B cell (primary cell): ENCODE results near the gene CFAP74. TPM values are rescaled to one million over a fixed set of nuclear protein-coding genes. Genes with fewer than 3 reads are reported as not detected.

Experiments used
- ATAC-seq: fragments of 200-7000 bp; cut with Tn5 transposase; one replicate; pipeline ENCODE4 v1.10.0; 2021; ENCODE audit warnings: low read depth, mild to moderate bottlenecking, moderate number of reproducible peaks, moderate library complexity
- CTCF ChIA-PET: fragments of 350-600 bp; sonication (Branson Sonifier 250); formaldehyde crosslinking; loops from one replicate; lab custom pipeline; 2021; ENCODE audit warnings: antibody characterized with exemption, inconsistent platforms; lab: Charles Lee
- POLR2A ChIA-PET: fragments of 350-600 bp; sonication (Branson Sonifier 250); formaldehyde crosslinking; loops from one replicate; lab custom pipeline; 2021; ENCODE audit warnings: antibody characterized with exemption; lab: Charles Lee
- DNase-seq: peaks from one replicate; pipeline ENCODE4 v3.0.0; 2013
- H2AFZ ChIP-seq: 2 replicates; pipeline ENCODE4 v1.6.1; 2012; ENCODE audit warnings: mild to moderate bottlenecking, low read depth, low read length; ENCODE audit not compliant: insufficient read depth, poor library complexity, severe bottlenecking
- H3K27ac ChIP-seq, 2 donors: 1 replicate in 1 of 2; 2 replicates in 1 of 2; pipeline ENCODE4 v1.5.1; 2012 to 2013; ENCODE audit warnings: low read length in 2 of 2, mild to moderate bottlenecking in 2 of 2, moderate library complexity in 1 of 2
- H3K27me3 ChIP-seq, 4 experiments: fragments of 200-600 bp in 1 of 4; sonication (generic) in 1 of 4; replicated peaks in 1 of 4; 1 replicate in 2 of 4; 2 replicates in 2 of 4; pipeline versions ENCODE4 v1.6.1 to v1.7.0; 2013 to 2016; ENCODE audit warnings: low read length in 3 of 4, mild to moderate bottlenecking in 2 of 4, mixed read lengths in 1 of 4, moderate library complexity in 1 of 4; ENCODE audit not compliant: insufficient read depth in 4 of 4, control insufficient read depth in 3 of 4; ENCODE audit errors: control extremely low read depth in 1 of 4
- H3K36me3 ChIP-seq, 2 experiments: replicated peaks in 1 of 2; 1 replicate in 1 of 2; 2 replicates in 1 of 2; pipeline versions ENCODE4 v1.6.1 to v1.7.1; 2013; ENCODE audit warnings: low read length in 1 of 2; ENCODE audit not compliant: insufficient read depth in 2 of 2, control insufficient read depth in 1 of 2; ENCODE audit errors: control extremely low read depth in 1 of 2, extremely low read depth in 1 of 2
- H3K4me1 ChIP-seq, 2 donors: fragments of 200-600 bp in 1 of 2; sonication (generic) in 1 of 2; 1 replicate in 1 of 2; 2 replicates in 1 of 2; pipeline versions ENCODE4 v1.5.1 to v1.6.1; 2013 to 2017; ENCODE audit warnings: low read length in 2 of 2; ENCODE audit not compliant: control insufficient read depth in 2 of 2, insufficient read depth in 2 of 2
- H3K4me2 ChIP-seq: replicated peaks from 2 replicates; pipeline ENCODE3; 2012; ENCODE audit warnings: mild to moderate bottlenecking, low read depth, low read length; ENCODE audit not compliant: poor library complexity, severe bottlenecking
- H3K4me3 ChIP-seq, 5 experiments: fragments of 200-600 bp in 1 of 5; sonication (generic) in 1 of 5; 1 replicate in 3 of 5; 2 replicates in 2 of 5; pipeline versions ENCODE4 v1.5.1 to v1.7.0; 2011 to 2016; ENCODE audit warnings: low read length in 4 of 5, mild to moderate bottlenecking in 4 of 5, low read depth in 2 of 5, control low read depth in 1 of 5, moderate library complexity in 1 of 5; ENCODE audit not compliant: insufficient read depth in 1 of 5; ENCODE audit errors: control extremely low read depth in 1 of 5, extremely low read depth in 1 of 5
- H3K79me2 ChIP-seq: fragments of 200-600 bp; sonication (generic); one replicate; pipeline ENCODE4 v1.6.0; 2016; ENCODE audit warnings: low read length; ENCODE audit not compliant: control insufficient read depth, insufficient read depth
- H3K9ac ChIP-seq: fragments of 200-600 bp; sonication (generic); 2 replicates; pipeline ENCODE4 v1.6.1; 2017; ENCODE audit warnings: mild to moderate bottlenecking, low read length, moderate library complexity
- H3K9me3 ChIP-seq, 3 donors: one replicate each; pipeline versions ENCODE4 v1.6.1 to v1.7.1; 2013; ENCODE audit warnings: low read length in 2 of 3; ENCODE audit not compliant: control insufficient read depth in 2 of 3, insufficient read depth in 1 of 3; ENCODE audit errors: control extremely low read depth in 1 of 3
- H4K20me1 ChIP-seq: 2 replicates; pipeline ENCODE4 v1.6.0; 2012; ENCODE audit warnings: mild to moderate bottlenecking, low read length; ENCODE audit not compliant: insufficient read depth, control insufficient read depth, poor library complexity, severe bottlenecking
- H3K27ac Mint-ChIP-seq: one replicate; pipeline ENCODE4 v1.8.0; 2021; ENCODE audit warnings: mixed read lengths
- H3K27me3 Mint-ChIP-seq: one replicate; pipeline ENCODE4 v1.8.0; 2021; ENCODE audit warnings: mixed read lengths
- H3K4me1 Mint-ChIP-seq: one replicate; pipeline ENCODE4 v1.8.0; 2021; ENCODE audit warnings: mixed read lengths
- H3K4me3 Mint-ChIP-seq: one replicate; pipeline ENCODE4 v1.8.0; 2021; ENCODE audit warnings: mixed read lengths
- H3K9me3 Mint-ChIP-seq: one replicate; pipeline ENCODE4 v1.8.0; 2022; ENCODE audit warnings: mixed read lengths; ENCODE audit not compliant: insufficient read depth
- CTCF ChIP-seq: fragments of 200-600 bp; IDR thresholded peaks from one replicate; pipeline ENCODE4 v1.8.0; 2022; ENCODE audit warnings: antibody characterized with exemption, mild to moderate bottlenecking
- EZH2 ChIP-seq: IDR thresholded peaks from 2 replicates; pipeline ENCODE4 v1.6.1; 2012; ENCODE audit warnings: borderline replicate concordance, low read depth, mild to moderate bottlenecking, moderate library complexity, low read length; ENCODE audit not compliant: insufficient read depth, poor library complexity, severe bottlenecking
- WGBS: methylation state at CpG from one replicate; pipeline ENCODE4 v1.1.5; 2013; ENCODE audit warnings: missing lambda C conversion rate; ENCODE audit not compliant: insufficient coverage; 5-methylcytosine and 5-hydroxymethylcytosine counted together
- intact Hi-C: fragments of 100-400 bp; cut with micrococcal nuclease; formaldehyde crosslinking; loops from one replicate; pipeline ENCODE4 v1.10.0; 2022
- polyA plus RNA-seq: library from polyadenylated mRNA; depleted of rRNA; stranded (reverse); fragments of >200 nt; gene quantifications from 2 replicates; pipeline ENCODE4 v1.2.3, GENCODE V29; 2012
- total RNA-seq, 2 donors: library from RNA; stranded (reverse); fragments of 120-200 nt in 1 of 2; gene quantifications; 1 replicate in 1 of 2; 2 replicates in 1 of 2; pipeline versions ENCODE4 v1.2.3 to v1.2.4, GENCODE V29; 2013 to 2022

The CFAP74 gene
- total and polyA plus RNA-seq, 2 donors (not counting 1 experiment from before 2014, with no cell fraction given), result not detected

DNA sequence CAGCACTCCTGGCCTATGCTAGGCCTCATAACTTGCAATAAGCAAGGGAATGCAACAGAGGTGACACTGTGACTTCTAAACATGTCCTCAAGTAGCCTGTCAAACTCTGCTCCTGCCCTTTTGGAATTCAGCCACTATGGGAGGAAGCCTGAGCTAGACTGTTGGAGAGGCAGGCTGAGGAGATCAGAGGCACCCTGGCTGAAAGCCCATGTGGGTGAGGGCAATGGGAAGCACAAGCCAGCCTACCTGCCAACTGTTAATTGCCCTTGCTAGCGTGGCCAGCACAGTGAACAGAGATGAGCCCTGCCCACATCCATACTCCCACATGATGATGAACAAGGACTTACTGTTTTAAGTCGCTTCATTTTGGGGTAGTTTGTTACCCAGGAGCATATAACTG lies 130.4 kb downstream of the CFAP74 start:
- H3K4me2 ChIP-seq, result no peak overlapping the region
- ChIA-PET POLR2A (no interaction called here), CTCF (no interaction called here)
- H3K9ac ChIP-seq, result no peak overlapping the region
- Mint-ChIP-seq H3K9me3 (no peaks in the 10 kb centered on the region), H3K27me3 (no peaks in the 10 kb centered on the region), H3K4me3 (no peak overlapping the region), H3K27ac (peak overlapping the region; percentile 76), H3K4me1 (peaks cover 76% of the 10 kb centered on the region)
- H3K79me2 ChIP-seq, result peaks cover 99% of the 10 kb centered on the region
- WGBS, result no CpG with 5 or more reads among the region's 2 CpGs
- peaks cover 93% of the 10 kb centered on the region for H4K20me1 ChIP-seq
- no peak overlapping the region for H2AFZ ChIP-seq
- peaks cover 51 to 74% of the 10 kb centered on the region in 2 donors for H3K4me1 ChIP-seq
- TF ChIP-seq EZH2 (no peak), CTCF (no peak)
- peaks cover 2 to 37% of the 10 kb centered on the region in 2 experiments for H3K36me3 ChIP-seq
- intact Hi-C loops, result no loop called here
- H3K4me3 ChIP-seq, result no peak overlapping the region
- DNase-seq (no peak), ATAC-seq (no peak)
- H3K9me3 ChIP-seq, result no peaks in the 10 kb centered on the region
- no peaks in the 10 kb centered on the region for H3K27me3 ChIP-seq
- no peak overlapping the region for H3K27ac ChIP-seq

DNA sequence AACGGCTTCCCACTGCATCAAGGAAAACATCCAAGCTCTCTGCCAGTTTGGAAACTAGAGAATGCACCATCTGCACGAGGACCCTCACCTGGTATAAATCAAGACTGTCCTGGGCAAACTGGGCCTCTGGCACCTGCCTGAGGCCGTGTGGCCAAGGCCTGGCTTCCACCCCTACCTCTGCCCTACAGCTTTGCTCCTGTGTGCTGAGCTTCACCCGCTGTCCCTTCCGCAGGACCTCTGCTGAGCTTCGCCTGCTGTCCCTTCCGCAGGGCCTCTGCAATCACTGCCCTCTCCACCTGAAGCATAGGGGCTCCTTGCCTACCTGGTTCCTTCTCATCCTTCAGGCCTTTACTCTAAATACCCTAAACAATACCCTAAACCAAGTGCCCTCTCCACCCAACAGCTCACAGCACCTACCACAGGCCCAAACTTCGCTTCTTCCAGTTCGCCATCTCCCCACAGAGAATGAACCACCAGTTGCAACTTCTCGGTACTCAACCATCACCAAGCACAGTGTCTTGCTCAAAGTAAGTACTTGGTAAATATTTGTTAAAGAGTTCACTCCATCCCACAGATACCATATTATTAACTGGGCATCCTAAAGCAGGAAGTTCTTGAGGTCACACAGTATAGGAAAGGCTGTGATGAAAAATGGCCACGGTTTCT lies 131.1 kb downstream of the CFAP74 start:
- Histone ChIP-seq H3K79me2 (peaks cover 99% of the 10 kb centered on the region), H3K4me3 (no peak overlapping the region), H3K4me2 (peak overlapping the region; percentile 3), H3K27ac (peak overlapping the region in 1 of 2 donors; percentile 57), H3K36me3 (peaks cover 2 to 37% of the 10 kb centered on the region in 2 experiments), H3K9me3 (no peaks in the 10 kb centered on the region), H2AFZ (no peak overlapping the region), H3K4me1 (peaks cover 45 to 71% of the 10 kb centered on the region in 2 donors), H3K9ac (no peak overlapping the region), H3K27me3 (no peaks in the 10 kb centered on the region), H4K20me1 (peaks cover 93% of the 10 kb centered on the region)
- Mint-ChIP-seq H3K9me3 (no peaks in the 10 kb centered on the region), H3K27me3 (no peaks in the 10 kb centered on the region), H3K4me1 (peaks cover 73% of the 10 kb centered on the region), H3K27ac (peak overlapping the region; percentile 76), H3K4me3 (peak overlapping the region; percentile 4)
- intact Hi-C loops, result no loop called here
- ChIA-PET POLR2A (no interaction called here), CTCF (interaction anchor here (0.8 to 1.1 kb wide), 2 partner anchors 33 to 74 kb away, joined by 3 read pairs; no protein-coding TSS in a partner anchor)
- 85% methylated on average over 9 of the region's 11 CpGs for WGBS
- ATAC-seq, result no peak
- no peak for DNase-seq
- no peak for TF ChIP-seq EZH2
- no peak for TF ChIP-seq CTCF
